Activated naive CD8-positive, alpha-beta T cell treated with anti-CD3 and anti-CD28 coated beads, Interleukin-2, amount 50 U/mL, for 16 hours (primary cell): ENCODE data around the gene GINS2.

Source experiments
- DNase-seq: peaks from one replicate; pipeline ENCODE4 v3.0.0-alpha.2; 2020; ENCODE audit warnings: low read depth, low spot score

Gene GINS2

GRCh38 chr16:85667841-85668413 lies 20.8 kb downstream of the GINS2 start:
- no peak for DNase-seq

DNA sequence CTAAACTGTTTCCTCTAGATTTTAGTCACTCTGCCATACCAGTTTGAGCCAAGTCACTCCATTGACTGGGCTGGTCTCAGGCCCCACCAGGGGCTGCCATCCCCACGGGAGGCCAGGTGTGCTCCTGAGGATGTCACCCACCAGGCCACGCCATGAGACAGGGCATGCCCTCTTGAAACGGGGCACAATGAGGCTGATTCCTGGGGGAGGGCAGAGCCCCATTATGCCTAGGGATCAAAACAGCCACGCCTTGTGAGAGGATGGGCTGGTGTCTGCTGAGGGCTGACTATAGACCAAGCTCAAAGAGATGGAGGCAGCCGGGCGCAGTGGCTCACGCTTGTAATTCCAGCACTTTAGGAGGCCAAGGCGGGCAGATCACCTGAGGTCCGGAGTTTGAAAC lies 21.5 kb downstream of the GINS2 start:
- DNase-seq = no peak

GRCh38 chr16:85665929-85666328 lies 22.8 kb downstream of the GINS2 start:
- DNase-seq = no peak

DNA sequence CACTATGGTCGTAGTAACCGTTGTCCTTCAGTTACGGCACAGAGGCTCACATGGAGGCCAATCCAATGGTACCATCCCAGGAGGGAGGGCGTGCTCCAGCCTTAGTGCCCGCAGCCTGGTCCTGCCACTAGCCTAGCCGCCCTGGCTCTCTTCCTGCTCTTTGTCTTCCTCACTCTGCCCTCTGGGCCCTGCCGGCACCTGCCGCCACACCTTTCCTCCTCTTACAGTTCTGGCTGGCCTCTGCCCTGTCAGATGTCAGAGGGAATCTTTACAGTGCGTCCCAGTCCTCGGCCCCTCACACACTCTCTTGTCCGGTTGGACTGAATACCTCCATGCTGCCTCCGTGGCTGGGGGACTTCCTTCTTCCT lies 23.4 kb downstream of the GINS2 start:
- no peak for DNase-seq

DNA sequence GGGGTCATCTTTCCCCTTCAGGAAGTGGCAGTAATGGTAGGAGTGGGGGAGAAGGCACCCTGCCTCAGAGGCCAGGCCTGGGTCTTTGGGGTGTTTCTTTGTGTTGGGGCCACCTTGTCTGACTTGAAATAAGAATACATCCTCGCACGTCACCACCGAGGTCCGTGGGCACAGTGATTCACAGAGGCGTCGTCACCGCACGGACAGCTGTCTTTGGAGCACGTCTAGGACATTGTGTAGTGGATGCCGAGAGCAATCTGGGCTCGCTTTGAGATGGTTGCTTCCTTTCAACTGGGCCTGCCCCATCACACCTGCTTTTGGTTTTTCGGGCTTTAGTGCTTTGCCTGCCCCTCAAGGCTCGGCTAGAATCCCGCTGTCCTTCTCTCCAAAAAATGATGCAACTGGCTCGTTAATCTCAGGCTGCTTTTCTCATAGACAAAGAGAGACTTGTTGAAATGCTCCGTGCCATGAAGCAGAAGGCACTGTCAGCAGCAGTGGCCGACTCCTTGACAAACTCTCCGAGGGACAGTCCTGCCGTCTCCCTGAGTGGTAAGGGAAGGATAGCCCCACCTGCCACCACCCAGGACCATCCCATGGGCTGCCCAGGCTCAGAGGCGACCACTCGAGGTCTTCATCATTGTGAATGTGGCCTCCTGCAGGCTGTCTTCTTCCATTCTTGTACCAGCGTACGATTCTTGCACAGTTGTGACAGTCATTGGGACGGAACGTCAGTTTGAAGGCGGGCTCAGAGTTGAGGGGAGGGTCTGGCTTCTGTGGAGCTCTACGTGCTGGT lies 24.0 kb downstream of the GINS2 start:
- no peak for DNase-seq

GRCh38 chr16:85663891-85664321 lies 24.8 kb downstream of the GINS2 start:
- no peak for DNase-seq

DNA sequence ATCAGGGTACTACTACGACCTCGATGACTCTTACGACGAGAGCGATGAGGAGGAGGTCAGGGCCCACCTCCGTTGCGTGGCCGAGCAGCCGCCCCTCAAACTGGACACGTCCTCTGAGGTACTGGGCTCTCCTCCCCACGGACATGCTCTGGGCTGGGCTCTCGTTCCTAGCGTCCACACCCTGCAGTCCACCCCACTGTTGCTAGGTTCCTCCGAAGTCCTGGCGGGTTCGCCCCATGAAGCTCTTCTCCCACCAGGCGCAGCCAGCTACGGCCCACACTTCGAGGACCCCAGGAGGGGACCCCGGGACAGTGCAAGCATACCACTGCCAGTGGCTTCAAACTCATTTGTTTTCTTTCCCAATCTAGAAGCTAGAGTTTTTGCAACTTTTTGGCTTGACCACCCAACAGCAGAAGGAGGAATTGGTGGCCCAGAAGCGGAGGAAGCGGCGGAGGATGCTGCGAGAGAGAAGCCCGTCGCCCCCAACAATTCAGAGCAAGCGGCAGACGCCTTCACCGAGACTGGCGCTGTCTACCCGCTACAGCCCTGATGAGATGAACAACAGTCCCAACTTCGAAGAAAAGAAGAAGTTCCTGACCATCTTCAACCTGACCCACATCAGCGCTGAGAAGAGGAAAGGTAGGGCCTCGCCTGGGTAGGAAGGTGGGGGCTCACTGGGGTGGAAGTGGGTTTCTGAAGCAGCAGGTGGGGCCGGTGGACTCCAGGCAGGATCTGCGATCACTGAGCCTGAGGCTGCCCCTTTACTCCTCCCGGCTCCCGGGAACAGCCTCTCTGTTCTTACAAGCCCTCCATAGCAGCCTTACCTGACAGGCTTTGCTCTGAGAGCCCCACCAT lies 25.6 kb downstream of the GINS2 start:
- no peak for DNase-seq

GRCh38 chr16:85662482-85662812 lies 26.3 kb downstream of the GINS2 start:
- no peak for DNase-seq

- no peak for DNase-seq
Measured at GRCh38 chr16:85661740-85662481, 26.8 kb downstream of the GINS2 start.

DNA sequence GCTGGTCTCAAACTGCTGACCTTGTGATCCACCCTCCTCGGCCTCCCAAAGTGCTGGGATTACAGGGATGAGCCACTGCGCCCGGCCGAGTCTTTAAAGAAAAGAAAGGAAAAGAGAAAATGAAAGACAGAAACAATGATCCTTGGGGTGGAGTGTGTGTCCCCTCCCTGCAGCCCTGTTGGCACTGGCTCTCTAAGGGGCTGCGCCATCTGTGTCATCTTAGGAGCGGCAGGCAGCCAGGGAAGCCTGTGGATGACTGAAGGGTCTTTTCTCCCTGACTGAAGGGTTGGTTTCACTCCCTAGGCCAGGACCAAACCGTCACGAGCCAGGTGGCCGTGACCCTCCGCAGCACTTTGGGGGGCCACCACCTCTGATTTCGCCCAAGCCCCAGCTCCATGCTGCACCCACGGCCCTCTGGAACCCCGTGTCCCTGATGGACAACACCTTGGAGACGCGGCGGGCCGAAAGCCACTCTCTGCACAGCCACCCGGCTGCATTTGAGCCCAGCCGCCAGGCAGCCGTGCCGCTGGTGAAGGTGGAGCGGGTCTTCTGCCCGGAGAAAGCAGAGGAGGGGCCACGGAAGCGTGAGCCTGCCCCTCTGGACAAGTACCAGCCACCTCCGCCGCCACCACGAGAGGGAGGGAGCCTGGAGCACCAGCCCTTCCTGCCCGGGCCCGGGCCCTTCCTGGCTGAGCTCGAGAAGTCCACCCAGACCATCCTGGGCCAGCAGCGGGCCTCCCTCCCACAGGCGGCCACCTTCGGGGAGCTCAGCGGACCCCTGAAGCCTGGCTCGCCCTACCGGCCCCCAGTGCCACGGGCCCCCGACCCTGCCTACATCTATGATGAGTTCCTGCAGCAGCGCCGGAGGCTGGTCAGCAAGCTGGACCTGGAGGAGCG lies 27.7 kb downstream of the GINS2 start:
- DNase-seq = no peak

- peak; percentile 32 for DNase-seq
Measured at GRCh38 chr16:85659805-85660511, 28.8 kb downstream of the GINS2 start.

GRCh38 chr16:85659336-85659735 lies 29.4 kb downstream of the GINS2 start:
- DNase-seq = no peak

- no peak for DNase-seq
Measured at GRCh38 chr16:85658504-85659326, 30.0 kb downstream of the GINS2 start.

- DNase-seq = no peak
Measured at GRCh38 chr16:85657996-85658395, 30.8 kb downstream of the GINS2 start.

GRCh38 chr16:85657267-85657650 lies 31.5 kb downstream of the GINS2 start:
- DNase-seq = no peak

DNA sequence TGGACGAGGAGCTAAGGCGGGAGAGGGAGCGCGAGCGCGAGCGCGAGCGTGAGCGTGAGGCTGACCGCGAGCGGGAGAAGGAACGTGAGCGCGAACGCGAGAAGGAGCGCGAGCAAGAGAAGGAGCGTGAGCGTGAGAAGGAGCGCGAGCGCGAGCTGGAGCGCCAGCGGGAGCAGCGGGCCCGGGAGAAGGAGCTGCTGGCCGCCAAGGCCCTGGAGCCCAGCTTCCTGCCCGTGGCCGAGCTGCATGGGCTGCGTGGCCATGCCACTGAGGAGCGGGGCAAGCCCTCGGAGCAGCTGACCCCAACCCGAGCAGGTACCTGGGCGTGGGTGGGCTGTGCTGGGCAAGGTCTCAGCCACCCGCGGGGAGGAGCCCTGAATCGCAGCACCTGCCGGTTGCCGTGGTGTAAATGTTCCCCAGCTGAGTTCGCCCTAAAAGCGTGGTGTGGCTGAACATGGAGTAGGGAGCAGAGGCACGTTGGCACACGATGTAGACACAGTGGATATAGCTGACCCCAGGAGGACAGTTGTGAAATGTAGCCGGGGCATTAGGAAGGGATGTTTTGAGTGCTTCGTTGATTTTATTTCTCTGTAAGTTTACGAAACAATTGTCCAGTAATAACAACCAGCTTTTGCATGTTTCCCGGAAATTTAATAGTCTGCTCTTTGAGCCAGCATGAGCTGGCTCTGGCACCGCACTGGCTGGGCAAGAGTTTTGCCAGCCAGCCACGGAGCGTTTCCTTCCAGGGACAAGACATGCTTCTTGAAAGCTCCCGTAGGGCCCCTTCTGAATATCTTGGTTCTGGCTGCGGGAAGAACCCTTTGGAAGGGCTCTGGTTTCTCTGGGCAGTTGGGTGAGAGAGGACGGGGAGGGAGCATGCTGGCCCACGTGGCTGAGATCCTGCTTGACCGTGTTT lies 32.1 kb downstream of the GINS2 start:
- DNase-seq = no peak

GRCh38 chr16:85655216-85656129 lies 33.3 kb downstream of the GINS2 start:
- no peak for DNase-seq
